Measurements from ENCODE around the gene ADGRG6.

Gene ADGRG6

DNA sequence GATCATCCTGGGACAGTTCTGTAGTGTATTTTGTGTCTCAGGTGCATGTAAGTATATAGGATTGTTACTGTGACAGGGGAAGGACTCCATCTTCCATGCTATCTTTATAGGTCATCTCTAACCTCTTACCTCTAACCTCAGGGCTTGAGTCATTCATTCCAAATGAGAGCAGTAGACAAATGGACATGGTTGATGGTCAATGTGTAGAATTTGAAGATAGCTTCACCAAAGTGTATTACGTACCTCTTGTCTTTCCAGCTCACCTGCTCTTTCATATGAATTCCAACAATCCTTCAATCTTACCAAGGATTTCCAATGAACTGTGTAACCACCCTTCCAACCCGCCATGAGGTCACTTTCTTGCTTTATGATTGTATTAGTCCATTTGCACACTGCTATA lies 8.7 kb upstream of the ADGRG6 start:
- no peak for DNase-seq (ENCODE audit: extremely low spot score)
- TF ChIP-seq, protein P1, sequence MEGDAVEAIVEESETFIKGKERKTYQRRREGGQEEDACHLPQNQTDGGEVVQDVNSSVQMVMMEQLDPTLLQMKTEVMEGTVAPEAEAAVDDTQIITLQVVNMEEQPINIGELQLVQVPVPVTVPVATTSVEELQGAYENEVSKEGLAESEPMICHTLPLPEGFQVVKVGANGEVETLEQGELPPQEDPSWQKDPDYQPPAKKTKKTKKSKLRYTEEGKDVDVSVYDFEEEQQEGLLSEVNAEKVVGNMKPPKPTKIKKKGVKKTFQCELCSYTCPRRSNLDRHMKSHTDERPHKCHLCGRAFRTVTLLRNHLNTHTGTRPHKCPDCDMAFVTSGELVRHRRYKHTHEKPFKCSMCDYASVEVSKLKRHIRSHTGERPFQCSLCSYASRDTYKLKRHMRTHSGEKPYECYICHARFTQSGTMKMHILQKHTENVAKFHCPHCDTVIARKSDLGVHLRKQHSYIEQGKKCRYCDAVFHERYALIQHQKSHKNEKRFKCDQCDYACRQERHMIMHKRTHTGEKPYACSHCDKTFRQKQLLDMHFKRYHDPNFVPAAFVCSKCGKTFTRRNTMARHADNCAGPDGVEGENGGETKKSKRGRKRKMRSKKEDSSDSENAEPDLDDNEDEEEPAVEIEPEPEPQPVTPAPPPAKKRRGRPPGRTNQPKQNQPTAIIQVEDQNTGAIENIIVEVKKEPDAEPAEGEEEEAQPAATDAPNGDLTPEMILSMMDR (IDR thresholded peaks at IDR 0.05; ENCODE audit: control extremely low read depth, extremely low read depth, low read depth, missing control alignments) = no peak
- ChIA-PET POLR2A (no interaction called here), CTCF (no interaction called here)

DNA sequence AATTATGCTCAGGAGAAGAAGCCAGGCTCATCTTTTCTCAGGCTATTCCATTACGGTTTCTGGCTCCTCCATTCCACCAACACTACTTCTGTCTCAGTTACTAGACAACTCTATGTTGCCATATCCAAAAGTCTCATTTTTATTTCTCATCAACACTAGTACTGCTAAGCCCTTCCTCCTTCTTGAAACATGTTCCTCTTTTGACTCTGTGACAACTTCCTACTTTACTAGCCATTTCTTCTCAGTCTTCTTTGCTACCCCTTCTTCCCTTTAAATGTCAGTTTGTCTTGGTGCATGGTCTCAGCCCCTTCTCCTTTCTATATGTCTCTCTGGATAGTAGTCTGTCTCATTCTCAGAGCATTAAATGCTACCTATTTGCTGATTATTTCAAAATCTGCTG lies 7.1 kb upstream of the ADGRG6 start:
- POLR2A ChIA-PET = no interaction called here
- no peak for DNase-seq (ENCODE audit: extremely low spot score)
- TF ChIP-seq, protein P1 (IDR thresholded peaks at IDR 0.05; ENCODE audit: control extremely low read depth, extremely low read depth, low read depth, missing control alignments) = no peak
- CTCF ChIA-PET = no interaction called here

DNA sequence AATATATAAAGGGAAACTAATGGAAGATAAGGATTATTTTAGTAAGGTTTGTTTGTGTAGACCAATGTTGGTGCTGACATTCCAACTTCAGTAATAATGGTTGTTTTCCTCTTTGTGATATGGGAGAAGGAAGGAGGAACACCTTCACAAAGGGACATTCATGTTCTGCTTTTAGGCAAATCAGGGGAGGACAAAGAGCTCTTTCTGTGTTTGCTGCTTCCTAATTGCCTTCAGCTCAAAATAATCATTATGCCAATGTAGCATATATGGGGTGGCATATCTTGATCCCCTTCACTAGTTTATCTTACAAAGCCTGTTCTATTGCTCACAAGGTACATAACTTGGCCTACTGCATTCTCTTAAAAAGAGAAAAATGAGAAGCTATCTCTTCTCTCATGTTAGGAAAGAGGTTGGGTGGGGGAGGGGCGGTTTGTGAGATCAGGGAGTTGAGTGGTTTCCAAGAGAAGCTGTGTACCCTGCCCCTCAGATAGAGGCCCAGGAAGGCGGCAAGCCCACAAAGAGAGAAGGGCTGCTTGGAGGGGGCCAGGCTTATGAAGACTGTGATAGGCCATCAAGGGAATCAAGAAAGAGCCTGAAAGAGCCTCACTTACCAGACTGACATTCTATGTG lies 4.7 kb upstream of the ADGRG6 start:
- POLR2A ChIA-PET = no interaction called here
- TF ChIP-seq, protein P1 (IDR thresholded peaks at IDR 0.05; ENCODE audit: control extremely low read depth, extremely low read depth, low read depth, missing control alignments) = no peak
- CTCF ChIA-PET = interaction anchor here (2.0 kb wide), 1 partner anchor 12 kb away, joined by 4 read pairs; no protein-coding TSS in a partner anchor
- no peak for DNase-seq (ENCODE audit: extremely low spot score)

DNA sequence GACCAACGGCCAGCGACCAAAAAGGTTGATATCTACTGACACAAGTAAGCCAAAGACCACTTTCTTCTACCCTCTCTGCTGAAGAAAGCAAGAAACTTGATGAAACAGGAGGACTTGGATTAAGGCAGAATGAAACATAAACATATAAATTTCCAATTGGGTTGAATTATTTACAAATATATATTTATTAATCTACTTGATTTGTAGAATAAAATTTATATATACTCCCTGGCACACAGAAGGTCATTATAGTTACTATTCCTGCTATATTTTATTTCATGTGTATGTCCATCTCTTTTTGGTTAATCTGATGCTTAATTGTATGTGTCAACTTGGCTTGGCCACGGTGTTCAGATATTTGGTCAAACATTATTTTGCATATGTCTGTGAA lies 4.2 kb upstream of the ADGRG6 start:
- ChIA-PET POLR2A (no interaction called here), CTCF (interaction anchor here (2.0 kb wide), 1 partner anchor 12 kb away, joined by 4 read pairs; no protein-coding TSS in a partner anchor)
- TF ChIP-seq, protein P1 (IDR thresholded peaks at IDR 0.05; ENCODE audit: control extremely low read depth, extremely low read depth, low read depth, missing control alignments) = no peak
- DNase-seq (ENCODE audit: extremely low spot score) = no peak

DNA sequence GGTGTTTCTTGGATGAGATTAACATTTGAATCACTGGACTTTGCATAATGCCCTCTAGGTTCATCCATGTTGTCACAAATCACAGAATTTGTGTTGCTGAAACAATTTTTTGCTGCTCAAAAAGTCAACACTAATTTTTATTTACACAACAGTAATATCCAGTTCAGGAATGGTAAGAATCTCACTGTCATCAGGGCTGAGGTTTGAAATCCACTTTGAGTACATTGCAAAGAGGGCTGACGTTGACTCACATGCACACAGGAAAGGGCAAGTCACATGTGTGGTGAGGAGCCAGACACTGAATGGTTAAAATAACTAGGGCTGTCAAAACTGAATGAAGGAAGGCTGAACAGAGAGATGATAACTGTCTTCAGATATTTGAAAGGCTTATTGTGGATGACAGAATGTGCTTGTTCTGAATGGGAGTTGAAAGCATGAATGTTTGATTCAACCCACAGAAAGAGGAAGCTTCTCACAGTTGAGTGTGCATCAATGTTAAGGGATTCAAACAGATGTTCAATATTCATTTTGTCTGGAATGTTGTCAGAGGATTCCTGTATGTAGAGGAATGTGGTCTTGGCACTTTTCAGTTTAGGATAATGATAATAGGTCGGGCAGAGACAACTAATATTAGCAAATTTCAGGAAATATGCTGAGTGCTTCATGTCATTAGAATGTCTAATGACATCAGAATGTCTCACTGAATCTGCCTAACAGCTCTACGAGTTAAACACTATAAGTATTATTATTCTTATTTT lies 3.6 kb upstream of the ADGRG6 start:
- ChIA-PET POLR2A (no interaction called here), CTCF (interaction anchor here (1.0 kb wide), 1 partner anchor 29 kb away, joined by 3 read pairs; no protein-coding TSS in a partner anchor)
- TF ChIP-seq, protein P1 (IDR thresholded peaks at IDR 0.05; ENCODE audit: control extremely low read depth, extremely low read depth, low read depth, missing control alignments) = no peak
- no peak for DNase-seq (ENCODE audit: extremely low spot score)

DNA sequence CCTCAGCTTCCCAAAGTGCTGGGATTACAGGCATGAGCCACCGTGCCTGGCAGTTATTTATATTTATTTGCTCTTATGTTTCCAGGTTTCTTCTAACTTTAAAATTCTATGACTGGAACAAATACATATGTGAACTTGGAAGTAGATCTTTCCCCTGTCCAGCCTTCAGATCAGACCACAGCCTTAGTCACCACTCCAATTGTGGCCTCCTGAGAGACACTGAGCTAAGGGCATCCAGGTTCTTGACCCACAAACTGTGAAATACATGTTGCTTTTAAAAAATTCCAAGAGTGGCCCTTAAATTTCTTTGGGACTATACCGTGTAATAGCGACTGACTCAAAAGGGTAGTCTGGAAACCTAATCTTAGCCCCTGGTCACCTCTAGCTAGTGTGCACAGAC lies 1.5 kb upstream of the ADGRG6 start:
- ChIA-PET CTCF (interaction anchor here (0.9 to 1.8 kb wide), 7 partner anchors 9 to 67 kb away, joined by 3 to 6 read pairs (median 4); no protein-coding TSS in a partner anchor), POLR2A (no interaction called here)
- no peak for DNase-seq (ENCODE audit: extremely low spot score)
- TF ChIP-seq, protein P1 (IDR thresholded peaks at IDR 0.05; ENCODE audit: control extremely low read depth, extremely low read depth, low read depth, missing control alignments) = no peak

All from GM10248 (cell line).